Measurements from ENCODE around the gene DUSP1. TPM values are rescaled to one million over a fixed set of nuclear protein-coding genes. Genes with fewer than 3 reads are reported as not detected.

The DUSP1 gene
- total and polyA plus RNA-seq, 2 of the 13 experiments (the other 11 are each of a cell fraction or from before 2014, with no cell fraction given) = 27.1 to 55.5 TPM

- no peak; the same call in 1 of the 2 replicates for TF ChIP-seq SETDB1 (CRISPR knock-in tag; IDR thresholded peaks at IDR 0.05; ENCODE audit: borderline replicate concordance)
- peak; percentile 60 for TF ChIP-seq ATF1 (CRISPR knock-in tag; IDR thresholded peaks at IDR 0.05)
- peak; percentile 46; the same call in 1 of the 2 replicates for TF ChIP-seq SAFB2 (CRISPR knock-in tag; IDR thresholded peaks at IDR 0.05; ENCODE audit: borderline replicate concordance, low read depth)
- peak; percentile 91 for TF ChIP-seq HMG20A (CRISPR knock-in tag; IDR thresholded peaks at IDR 0.05; ENCODE audit: borderline replicate concordance)
- peak; percentile 67; the same call in 1 of the 2 replicates for TF ChIP-seq ONECUT2 (CRISPR knock-in tag; IDR thresholded peaks at IDR 0.05)
- TF ChIP-seq POLR2AphosphoS2 (IDR thresholded peaks at IDR 0.05; ENCODE audit: low read depth, low read length) = no peak
- TF ChIP-seq NBN (conservative IDR thresholded peaks at IDR 0.05) = no peak
- TF ChIP-seq HHEX (CRISPR knock-in tag; IDR thresholded peaks at IDR 0.05) = no peak; the same call in 1 of the 2 replicates
- TF ChIP-seq, protein P1, sequence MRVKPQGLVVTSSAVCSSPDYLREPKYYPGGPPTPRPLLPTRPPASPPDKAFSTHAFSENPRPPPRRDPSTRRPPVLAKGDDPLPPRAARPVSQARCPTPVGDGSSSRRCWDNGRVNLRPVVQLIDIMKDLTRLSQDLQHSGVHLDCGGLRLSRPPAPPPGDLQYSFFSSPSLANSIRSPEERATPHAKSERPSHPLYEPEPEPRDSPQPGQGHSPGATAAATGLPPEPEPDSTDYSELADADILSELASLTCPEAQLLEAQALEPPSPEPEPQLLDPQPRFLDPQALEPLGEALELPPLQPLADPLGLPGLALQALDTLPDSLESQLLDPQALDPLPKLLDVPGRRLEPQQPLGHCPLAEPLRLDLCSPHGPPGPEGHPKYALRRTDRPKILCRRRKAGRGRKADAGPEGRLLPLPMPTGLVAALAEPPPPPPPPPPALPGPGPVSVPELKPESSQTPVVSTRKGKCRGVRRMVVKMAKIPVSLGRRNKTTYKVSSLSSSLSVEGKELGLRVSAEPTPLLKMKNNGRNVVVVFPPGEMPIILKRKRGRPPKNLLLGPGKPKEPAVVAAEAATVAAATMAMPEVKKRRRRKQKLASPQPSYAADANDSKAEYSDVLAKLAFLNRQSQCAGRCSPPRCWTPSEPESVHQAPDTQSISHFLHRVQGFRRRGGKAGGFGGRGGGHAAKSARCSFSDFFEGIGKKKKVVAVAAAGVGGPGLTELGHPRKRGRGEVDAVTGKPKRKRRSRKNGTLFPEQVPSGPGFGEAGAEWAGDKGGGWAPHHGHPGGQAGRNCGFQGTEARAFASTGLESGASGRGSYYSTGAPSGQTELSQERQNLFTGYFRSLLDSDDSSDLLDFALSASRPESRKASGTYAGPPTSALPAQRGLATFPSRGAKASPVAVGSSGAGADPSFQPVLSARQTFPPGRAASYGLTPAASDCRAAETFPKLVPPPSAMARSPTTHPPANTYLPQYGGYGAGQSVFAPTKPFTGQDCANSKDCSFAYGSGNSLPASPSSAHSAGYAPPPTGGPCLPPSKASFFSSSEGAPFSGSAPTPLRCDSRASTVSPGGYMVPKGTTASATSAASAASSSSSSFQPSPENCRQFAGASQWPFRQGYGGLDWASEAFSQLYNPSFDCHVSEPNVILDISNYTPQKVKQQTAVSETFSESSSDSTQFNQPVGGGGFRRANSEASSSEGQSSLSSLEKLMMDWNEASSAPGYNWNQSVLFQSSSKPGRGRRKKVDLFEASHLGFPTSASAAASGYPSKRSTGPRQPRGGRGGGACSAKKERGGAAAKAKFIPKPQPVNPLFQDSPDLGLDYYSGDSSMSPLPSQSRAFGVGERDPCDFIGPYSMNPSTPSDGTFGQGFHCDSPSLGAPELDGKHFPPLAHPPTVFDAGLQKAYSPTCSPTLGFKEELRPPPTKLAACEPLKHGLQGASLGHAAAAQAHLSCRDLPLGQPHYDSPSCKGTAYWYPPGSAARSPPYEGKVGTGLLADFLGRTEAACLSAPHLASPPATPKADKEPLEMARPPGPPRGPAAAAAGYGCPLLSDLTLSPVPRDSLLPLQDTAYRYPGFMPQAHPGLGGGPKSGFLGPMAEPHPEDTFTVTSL (CRISPR knock-in tag; IDR thresholded peaks at IDR 0.05; ENCODE audit: borderline replicate concordance) = peak; percentile 72; the same call in 1 of the 2 replicates
- 0 out of 2 replicates have a peak, but pooled peaks have one; percentile 8 for TF ChIP-seq ZNF121 (CRISPR knock-in tag; IDR thresholded peaks at IDR 0.05)
- TF ChIP-seq GPBP1L1 (CRISPR knock-in tag; IDR thresholded peaks at IDR 0.05) = no peak
- no peak for TF ChIP-seq ZNF235 (CRISPR knock-in tag; IDR thresholded peaks at IDR 0.05; ENCODE audit: borderline replicate concordance)
- TF ChIP-seq RFX5 (IDR thresholded peaks at IDR 0.05; ENCODE audit: low read depth, low read length) = peak; percentile 26; the same call in 1 of the 2 replicates
- peak; percentile 59; the same call in 1 of the 2 replicates for TF ChIP-seq FOSL1 (CRISPR knock-in tag; IDR thresholded peaks at IDR 0.05; ENCODE audit: borderline replicate concordance)
- 0 out of 2 replicates have a peak, but pooled peaks have one; percentile 79 for TF ChIP-seq ZNF124 (CRISPR knock-in tag; IDR thresholded peaks at IDR 0.05)
- no peak for TF ChIP-seq RBM22 (optimal IDR thresholded peaks at IDR 0.05; ENCODE audit: low read length)
- TF ChIP-seq, protein P2, sequence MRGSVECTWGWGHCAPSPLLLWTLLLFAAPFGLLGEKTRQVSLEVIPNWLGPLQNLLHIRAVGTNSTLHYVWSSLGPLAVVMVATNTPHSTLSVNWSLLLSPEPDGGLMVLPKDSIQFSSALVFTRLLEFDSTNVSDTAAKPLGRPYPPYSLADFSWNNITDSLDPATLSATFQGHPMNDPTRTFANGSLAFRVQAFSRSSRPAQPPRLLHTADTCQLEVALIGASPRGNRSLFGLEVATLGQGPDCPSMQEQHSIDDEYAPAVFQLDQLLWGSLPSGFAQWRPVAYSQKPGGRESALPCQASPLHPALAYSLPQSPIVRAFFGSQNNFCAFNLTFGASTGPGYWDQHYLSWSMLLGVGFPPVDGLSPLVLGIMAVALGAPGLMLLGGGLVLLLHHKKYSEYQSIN (CRISPR knock-in tag; IDR thresholded peaks at IDR 0.05; ENCODE audit: borderline replicate concordance) = no peak
- no peak for TF ChIP-seq TEAD2 (CRISPR knock-in tag; IDR thresholded peaks at IDR 0.05)
- peak; percentile 45; the same call in 1 of the 2 replicates for TF ChIP-seq ZNF224 (CRISPR knock-in tag; IDR thresholded peaks at IDR 0.05)
- no peak for TF ChIP-seq TSC22D2 (CRISPR knock-in tag; IDR thresholded peaks at IDR 0.05; ENCODE audit: borderline replicate concordance)
- TF ChIP-seq, protein P3, sequence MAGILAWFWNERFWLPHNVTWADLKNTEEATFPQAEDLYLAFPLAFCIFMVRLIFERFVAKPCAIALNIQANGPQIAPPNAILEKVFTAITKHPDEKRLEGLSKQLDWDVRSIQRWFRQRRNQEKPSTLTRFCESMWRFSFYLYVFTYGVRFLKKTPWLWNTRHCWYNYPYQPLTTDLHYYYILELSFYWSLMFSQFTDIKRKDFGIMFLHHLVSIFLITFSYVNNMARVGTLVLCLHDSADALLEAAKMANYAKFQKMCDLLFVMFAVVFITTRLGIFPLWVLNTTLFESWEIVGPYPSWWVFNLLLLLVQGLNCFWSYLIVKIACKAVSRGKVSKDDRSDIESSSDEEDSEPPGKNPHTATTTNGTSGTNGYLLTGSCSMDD (CRISPR knock-in tag; IDR thresholded peaks at IDR 0.05) = no peak
These were observed 1.3 kb upstream of the DUSP1 start (continued) for GRCh38 chr5:172772112-172772906.
